Karpas-422 (cell line): ENCODE measurements around the gene DPY19L1. TPM values are rescaled to one million over a fixed set of nuclear protein-coding genes. Genes with fewer than 3 reads are reported as not detected.
"Not testable (repeated sequence)": the region's sequence is repeated elsewhere in the genome, so short reads cannot be mapped to it uniquely, and the experiment has no call there.

Source experiments
- DNase-seq: peaks from one replicate; pipeline ENCODE4 v3.0.0-alpha.2; 2015
- H2AFZ ChIP-seq: fragments of 200-600 bp; sonication (generic); 2 replicates; pipeline ENCODE4 v1.6.1; 2014; ENCODE audit warnings: antibody characterized with exemption, low read length, mixed read lengths
- H3K27ac ChIP-seq: fragments of 200-600 bp; sonication (generic); 2 replicates; pipeline ENCODE4 v1.5.1; 2014; ENCODE audit warnings: mild to moderate bottlenecking, low read length, moderate library complexity
- H3K27me3 ChIP-seq: fragments of 200-600 bp; sonication (generic); 2 replicates; pipeline ENCODE4 v1.6.1; 2014; ENCODE audit warnings: low read length, mixed read lengths
- H3K36me3 ChIP-seq: fragments of 200-600 bp; sonication (generic); 2 replicates; pipeline ENCODE4 v1.6.1; 2014; ENCODE audit warnings: low read length, mixed read lengths; ENCODE audit not compliant: insufficient read depth
- H3K4me1 ChIP-seq: fragments of 200-600 bp; sonication (generic); 2 replicates; pipeline ENCODE4 v1.6.1; 2014; ENCODE audit warnings: mild to moderate bottlenecking, low read length, mixed read lengths
- H3K4me2 ChIP-seq: fragments of 200-600 bp; sonication (generic); 2 replicates; pipeline ENCODE4 v1.6.1; 2014; ENCODE audit warnings: low read length, low read depth, mild to moderate bottlenecking; ENCODE audit not compliant: poor library complexity, severe bottlenecking
- H3K4me3 ChIP-seq: fragments of 200-600 bp; sonication (generic); 2 replicates; pipeline ENCODE4 v1.5.1; 2014; ENCODE audit warnings: mild to moderate bottlenecking, antibody characterized with exemption, low read length, mixed read lengths
- H3K79me2 ChIP-seq: fragments of 200-600 bp; sonication (generic); 2 replicates; pipeline ENCODE4 v1.6.1; 2014; ENCODE audit warnings: mild to moderate bottlenecking, low read length, mixed read lengths
- H3K9ac ChIP-seq: fragments of 200-600 bp; sonication (generic); 2 replicates; pipeline ENCODE4 v1.6.0; 2014; ENCODE audit warnings: low read length
- H3K9me2 ChIP-seq: fragments of 200-600 bp; sonication (generic), shearing (Covaris generic); replicated peaks from 2 replicates; pipeline ENCODE4 v1.6.0; 2014; ENCODE audit warnings: mild to moderate bottlenecking, low read length, moderate library complexity; ENCODE audit not compliant: insufficient read depth
- H3K9me3 ChIP-seq: fragments of 300-700, 200-600 bp; sonication (generic); 2 replicates; pipeline ENCODE4 v1.6.1; 2014; ENCODE audit warnings: low read length, mixed read lengths
- H4K20me1 ChIP-seq: fragments of 200-600 bp; sonication (generic); 2 replicates; pipeline ENCODE4 v1.6.1; 2014; ENCODE audit warnings: mild to moderate bottlenecking, antibody characterized with exemption, low read length, low read depth; ENCODE audit not compliant: insufficient read depth
- total RNA-seq: library from RNA; depleted of rRNA; stranded (reverse); fragments of >200 nt; shearing (Covaris generic); gene quantifications from 2 replicates; pipeline ENCODE4 v1.2.3, GENCODE V29; 2014; ENCODE audit warnings: low replicate concordance

DPY19L1 gene
- total RNA-seq, 1 experiment from 2014 or later, result 10.3 TPM

DNA sequence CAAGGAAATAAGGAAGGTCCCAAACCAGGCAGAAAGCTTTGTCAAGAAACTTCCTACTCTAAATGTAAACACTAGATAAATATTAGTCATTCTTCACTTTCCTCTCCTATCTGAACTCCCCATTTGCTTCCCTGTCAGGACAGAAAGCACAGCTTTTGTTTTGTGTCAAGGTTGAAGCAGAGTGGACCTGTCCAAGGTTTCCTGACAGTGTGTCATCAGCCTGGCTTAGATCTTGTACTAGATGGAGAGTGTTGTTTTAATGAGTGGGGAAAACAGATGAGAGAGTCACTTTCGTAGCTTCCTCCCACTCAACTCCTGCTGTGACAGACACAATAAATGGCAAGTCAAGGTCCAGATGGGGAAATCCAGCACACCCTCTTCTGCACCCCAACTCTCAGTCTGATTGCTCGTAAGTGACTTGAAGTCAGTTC, 101.5 kb downstream of the DPY19L1 start:
- not testable (repeated sequence) for H3K27me3 ChIP-seq, H3K9me3 ChIP-seq, H3K9me2 ChIP-seq, H3K4me3 ChIP-seq, DNase-seq, H3K4me1 ChIP-seq, H2AFZ ChIP-seq, H4K20me1 ChIP-seq, H3K36me3 ChIP-seq, H3K4me2 ChIP-seq, H3K79me2 ChIP-seq, H3K9ac ChIP-seq, H3K27ac ChIP-seq

DNA sequence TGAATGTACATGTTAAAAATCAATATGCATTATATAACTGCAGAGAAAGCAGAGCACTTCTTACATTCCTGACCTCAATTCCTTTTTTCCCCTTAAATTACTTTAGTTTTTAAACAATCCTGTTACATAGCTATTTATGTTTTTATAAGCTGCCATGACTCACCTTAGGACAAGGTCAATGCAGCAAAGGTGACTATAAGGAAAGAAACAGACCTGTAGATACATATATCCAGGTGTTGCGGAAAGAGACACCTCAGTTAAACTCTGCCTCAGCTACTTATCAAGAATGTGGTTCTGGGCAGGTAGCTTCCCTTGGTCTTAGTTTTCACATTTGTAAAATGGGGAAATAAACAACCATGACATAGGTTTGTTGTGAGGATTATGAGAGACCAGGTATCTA, 105.5 kb downstream of the DPY19L1 start:
- Histone ChIP-seq H3K9me2 (no peaks in the 10 kb centered on the region), H3K9ac (no peak overlapping the region), H3K4me1 (no peaks in the 10 kb centered on the region), H3K27ac (no peak overlapping the region), H3K27me3 (no peaks in the 10 kb centered on the region), H3K9me3 (no peaks in the 10 kb centered on the region), H3K79me2 (no peaks in the 10 kb centered on the region), H2AFZ (no peak overlapping the region), H3K36me3 (no peaks in the 10 kb centered on the region), H3K4me2 (no peak overlapping the region), H4K20me1 (no peaks in the 10 kb centered on the region), H3K4me3 (no peak overlapping the region)
- DNase-seq, result no peak

DNA sequence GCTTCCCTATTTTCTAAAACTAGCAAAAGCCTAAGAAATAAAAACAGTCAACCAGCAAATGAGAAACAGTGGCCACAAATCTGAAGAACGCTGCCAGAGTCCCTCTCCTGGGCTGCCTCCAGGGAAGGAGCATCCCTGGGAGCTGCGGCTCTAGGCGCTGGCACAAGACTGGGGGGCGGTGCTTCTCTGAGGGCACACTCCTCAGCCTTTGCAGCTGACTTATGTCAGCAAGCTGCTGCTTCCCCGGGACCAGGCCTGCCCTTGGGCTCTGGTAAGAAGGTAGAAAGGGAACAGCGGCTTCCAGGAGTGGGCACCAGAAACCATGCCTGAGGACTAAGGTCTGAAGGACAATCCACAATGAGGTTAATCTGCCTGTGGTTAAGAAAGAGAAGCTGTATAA, 107.5 kb downstream of the DPY19L1 start:
- not testable (repeated sequence) for DNase-seq, H3K4me2 ChIP-seq, H3K36me3 ChIP-seq, H3K9ac ChIP-seq, H3K9me2 ChIP-seq, H3K4me1 ChIP-seq, H3K27me3 ChIP-seq, H3K4me3 ChIP-seq, H3K27ac ChIP-seq, H4K20me1 ChIP-seq, H2AFZ ChIP-seq, H3K9me3 ChIP-seq, H3K79me2 ChIP-seq

DNA sequence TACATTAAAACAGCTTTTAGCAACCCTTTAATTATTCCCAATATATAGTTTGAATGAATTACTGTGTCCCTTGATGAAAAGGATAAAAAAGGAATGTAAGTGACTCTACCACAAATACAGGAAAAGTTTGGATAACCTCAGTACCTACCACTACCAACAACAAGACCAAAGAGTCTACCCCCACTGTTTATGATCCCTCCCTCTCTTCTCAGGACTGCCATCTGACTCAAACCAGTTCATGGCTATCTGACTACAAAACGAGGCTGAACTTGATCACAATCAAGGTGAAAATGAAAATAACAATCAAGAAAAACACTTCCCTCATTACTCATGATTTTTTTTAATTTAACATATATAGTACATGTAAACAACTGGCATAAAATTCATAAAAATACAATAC, 108.7 kb downstream of the DPY19L1 start:
- Histone ChIP-seq H4K20me1 (no peaks in the 10 kb centered on the region), H3K27me3 (no peaks in the 10 kb centered on the region), H3K79me2 (no peaks in the 10 kb centered on the region), H3K9me2 (no peaks in the 10 kb centered on the region), H2AFZ (no peak overlapping the region), H3K9ac (no peak overlapping the region), H3K27ac (no peak overlapping the region), H3K4me2 (no peak overlapping the region), H3K4me3 (no peak overlapping the region), H3K36me3 (no peaks in the 10 kb centered on the region), H3K4me1 (no peaks in the 10 kb centered on the region), H3K9me3 (no peaks in the 10 kb centered on the region)
- no peak for DNase-seq

DNA sequence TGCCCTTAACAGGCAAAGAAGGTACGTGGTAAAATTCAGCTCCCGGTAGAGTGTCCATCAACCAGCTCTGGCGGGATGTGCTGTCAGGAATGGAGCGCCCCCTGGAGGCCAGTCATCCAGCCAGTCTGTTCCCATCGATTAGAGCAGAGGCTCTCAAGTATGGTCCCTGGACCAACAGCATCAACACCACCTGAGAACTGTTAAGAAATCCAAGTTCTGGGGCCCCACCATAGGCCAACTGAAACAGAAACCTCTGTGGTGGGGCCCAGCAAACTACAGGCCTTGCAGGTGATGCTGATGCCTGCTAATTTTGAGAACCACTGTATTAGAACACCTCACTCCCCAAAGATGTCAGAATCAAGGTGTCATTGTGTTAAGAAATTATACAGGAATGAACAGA, 109.2 kb downstream of the DPY19L1 start:
- Histone ChIP-seq H3K27me3 (no peaks in the 10 kb centered on the region), H3K4me2 (no peak overlapping the region), H4K20me1 (no peaks in the 10 kb centered on the region), H3K79me2 (no peaks in the 10 kb centered on the region), H3K9ac (no peak overlapping the region), H3K36me3 (no peaks in the 10 kb centered on the region), H3K9me3 (no peaks in the 10 kb centered on the region), H3K4me1 (no peaks in the 10 kb centered on the region), H3K4me3 (no peak overlapping the region), H2AFZ (no peak overlapping the region), H3K9me2 (no peaks in the 10 kb centered on the region), H3K27ac (no peak overlapping the region)
- DNase-seq, result peak; percentile 87

DNA sequence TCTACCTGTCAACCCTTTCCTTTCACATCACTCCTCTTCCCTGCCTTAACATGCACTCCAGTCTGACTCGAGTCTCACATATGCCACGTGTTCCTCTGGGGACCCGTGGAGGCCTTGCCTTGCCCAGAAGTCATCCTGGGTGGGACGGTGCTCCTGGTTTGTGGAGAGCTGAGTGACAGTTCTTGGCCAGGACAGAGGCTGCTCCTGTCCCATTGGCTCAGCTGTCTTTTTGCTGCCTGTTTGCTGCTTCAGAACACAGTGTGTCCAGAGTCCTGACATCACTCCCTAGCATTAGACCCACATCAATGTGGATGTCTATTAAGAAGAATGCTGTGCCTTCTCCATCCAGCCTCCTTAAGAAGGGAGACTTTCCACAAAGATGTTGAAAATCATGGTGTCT, 116.8 kb downstream of the DPY19L1 start:
- not testable (repeated sequence) for H4K20me1 ChIP-seq, H3K4me2 ChIP-seq, H3K36me3 ChIP-seq, H3K27ac ChIP-seq, H3K27me3 ChIP-seq, H3K4me1 ChIP-seq, H3K9me3 ChIP-seq, H3K4me3 ChIP-seq, DNase-seq, H3K9me2 ChIP-seq, H2AFZ ChIP-seq, H3K9ac ChIP-seq, H3K79me2 ChIP-seq

DNA sequence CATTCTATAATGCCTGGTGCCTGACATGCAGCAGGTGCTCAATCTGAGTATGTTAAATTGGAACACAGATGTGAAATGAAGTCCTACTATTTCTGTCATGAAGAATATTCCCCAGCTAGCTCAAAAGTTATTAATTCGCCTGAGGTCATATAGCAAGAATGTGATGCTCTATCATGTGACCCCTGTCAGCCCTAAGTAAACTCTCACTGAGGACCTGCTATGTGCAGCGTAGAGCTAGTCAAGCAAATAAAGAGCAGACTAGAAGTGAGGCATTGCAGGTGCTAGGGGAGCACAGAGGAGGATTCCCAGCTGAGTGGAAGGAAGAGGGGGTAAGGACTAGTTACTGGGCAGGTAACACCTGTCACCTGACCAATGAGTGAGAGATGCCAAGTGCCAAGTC, 118.2 kb downstream of the DPY19L1 start:
- H3K9ac ChIP-seq, H3K9me2 ChIP-seq, H4K20me1 ChIP-seq, DNase-seq, H3K4me3 ChIP-seq, H3K36me3 ChIP-seq, H3K27me3 ChIP-seq, H3K27ac ChIP-seq, H3K79me2 ChIP-seq, H2AFZ ChIP-seq, H3K4me1 ChIP-seq, H3K9me3 ChIP-seq, H3K4me2 ChIP-seq: not testable (repeated sequence)

DNA sequence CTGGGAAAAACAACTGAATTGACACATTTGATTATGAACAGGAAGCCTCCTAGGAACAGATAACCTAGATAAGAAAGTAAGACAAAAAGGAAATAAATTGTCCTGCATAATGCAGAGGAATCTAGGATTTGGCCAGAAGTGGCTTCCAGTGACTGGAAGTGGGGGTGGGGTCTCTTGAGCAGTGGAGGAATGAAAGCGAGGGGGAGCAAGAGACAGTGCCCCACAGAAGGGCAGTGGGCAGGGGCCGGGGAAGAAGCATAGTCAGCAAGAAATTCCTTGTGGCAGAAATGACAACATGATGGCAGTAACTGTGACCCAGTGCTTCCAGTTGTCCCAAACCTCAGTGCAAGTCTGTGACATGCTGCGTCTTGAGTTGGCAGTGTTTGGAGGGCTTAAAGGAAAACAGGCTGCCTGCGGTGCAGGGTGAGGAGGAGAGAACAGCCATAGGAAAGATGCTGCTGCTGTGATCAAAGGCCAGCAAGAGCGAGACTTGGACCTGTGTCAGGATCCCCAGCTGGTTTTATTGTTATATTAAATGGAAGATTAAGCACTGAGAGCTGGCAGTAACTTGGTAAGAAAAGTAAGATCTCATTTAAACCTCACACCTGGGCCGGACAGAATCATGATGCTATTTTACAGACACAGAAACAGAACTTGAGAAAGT, 119.0 kb downstream of the DPY19L1 start:
- H3K4me1 ChIP-seq, H3K4me3 ChIP-seq, H4K20me1 ChIP-seq, H3K27ac ChIP-seq, H3K27me3 ChIP-seq, H3K79me2 ChIP-seq, H2AFZ ChIP-seq, H3K9me2 ChIP-seq, DNase-seq, H3K9me3 ChIP-seq, H3K36me3 ChIP-seq, H3K9ac ChIP-seq, H3K4me2 ChIP-seq: not testable (repeated sequence)

DNA sequence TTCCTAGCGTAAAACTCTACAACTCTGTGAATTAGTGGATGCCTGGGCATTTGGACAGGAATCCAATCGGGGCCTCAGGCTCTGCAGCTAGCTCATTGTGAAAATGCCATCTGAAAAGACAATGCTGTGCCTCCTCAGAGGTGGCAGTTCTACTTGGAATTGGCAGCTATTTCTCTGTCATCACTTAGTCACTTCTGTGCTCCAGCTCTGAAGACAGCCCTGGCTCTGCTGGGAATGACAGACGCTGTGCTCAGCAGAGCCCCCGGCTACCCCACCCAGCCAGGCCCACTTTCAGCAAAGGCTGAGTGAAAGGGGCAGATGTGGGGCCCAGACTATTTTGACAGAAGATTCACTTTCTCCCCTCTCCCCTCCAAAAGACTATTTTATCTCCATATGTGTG, 119.8 kb downstream of the DPY19L1 start:
- not testable (repeated sequence) for H3K36me3 ChIP-seq, H3K9me3 ChIP-seq, H3K27me3 ChIP-seq, H3K27ac ChIP-seq, H4K20me1 ChIP-seq, H3K79me2 ChIP-seq, H3K9ac ChIP-seq, H3K4me2 ChIP-seq, H2AFZ ChIP-seq, DNase-seq, H3K4me3 ChIP-seq, H3K9me2 ChIP-seq, H3K4me1 ChIP-seq
